Measurements from ENCODE around the gene SCAI.

- TF ChIP-seq CTCF (IDR thresholded peaks at IDR 0.05): no peak
- no peak for TF ChIP-seq POLR2A (IDR thresholded peaks at IDR 0.05; ENCODE audit: low read depth)
- no peak for TF ChIP-seq POLR2AphosphoS5 (IDR thresholded peaks at IDR 0.05)
Observed at GRCh38 chr9:125021069-125021468, 122.3 kb downstream of the SCAI start.
